ENCODE data around the gene SLC35E3. TPM values are rescaled to one million over a fixed set of nuclear protein-coding genes. Genes with fewer than 3 reads are reported as not detected.
"Not testable (repeated sequence)": the region's sequence is repeated elsewhere in the genome, so short reads cannot be mapped to it uniquely, and the experiment has no call there.

SLC35E3 gene
- polyA plus RNA-seq, 2 of the 4 experiments (the other 2 are of a cell fraction) = 5.1 to 22.1 TPM

DNA sequence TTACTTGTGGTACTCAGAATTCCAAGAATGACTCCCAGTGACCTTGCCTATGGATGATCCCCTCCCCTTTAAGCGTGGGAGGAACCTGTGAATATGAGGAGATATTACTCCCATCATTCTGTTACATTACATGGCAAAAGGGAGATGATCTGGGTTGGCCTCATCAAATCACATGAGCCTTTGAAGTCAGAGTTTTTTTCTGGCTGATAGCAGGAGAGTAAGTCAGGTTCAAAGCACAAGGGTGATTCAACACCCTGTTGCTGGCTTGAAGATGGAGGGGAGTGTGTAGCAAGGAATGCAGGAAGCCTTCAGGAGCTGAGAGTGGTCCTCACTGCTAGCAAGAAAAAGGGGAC lies 52.9 kb downstream of the SLC35E3 start (continued):
- TF ChIP-seq, protein P1, sequence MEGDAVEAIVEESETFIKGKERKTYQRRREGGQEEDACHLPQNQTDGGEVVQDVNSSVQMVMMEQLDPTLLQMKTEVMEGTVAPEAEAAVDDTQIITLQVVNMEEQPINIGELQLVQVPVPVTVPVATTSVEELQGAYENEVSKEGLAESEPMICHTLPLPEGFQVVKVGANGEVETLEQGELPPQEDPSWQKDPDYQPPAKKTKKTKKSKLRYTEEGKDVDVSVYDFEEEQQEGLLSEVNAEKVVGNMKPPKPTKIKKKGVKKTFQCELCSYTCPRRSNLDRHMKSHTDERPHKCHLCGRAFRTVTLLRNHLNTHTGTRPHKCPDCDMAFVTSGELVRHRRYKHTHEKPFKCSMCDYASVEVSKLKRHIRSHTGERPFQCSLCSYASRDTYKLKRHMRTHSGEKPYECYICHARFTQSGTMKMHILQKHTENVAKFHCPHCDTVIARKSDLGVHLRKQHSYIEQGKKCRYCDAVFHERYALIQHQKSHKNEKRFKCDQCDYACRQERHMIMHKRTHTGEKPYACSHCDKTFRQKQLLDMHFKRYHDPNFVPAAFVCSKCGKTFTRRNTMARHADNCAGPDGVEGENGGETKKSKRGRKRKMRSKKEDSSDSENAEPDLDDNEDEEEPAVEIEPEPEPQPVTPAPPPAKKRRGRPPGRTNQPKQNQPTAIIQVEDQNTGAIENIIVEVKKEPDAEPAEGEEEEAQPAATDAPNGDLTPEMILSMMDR (IDR thresholded peaks at IDR 0.05) = no peak
- no peak for TF ChIP-seq FOSB (CRISPR knock-in tag; IDR thresholded peaks at IDR 0.05)

- Histone ChIP-seq H3K27ac (no peak overlapping the region), H3K4me1 (peaks cover 5% of the 10 kb centered on the region; the same call in 1 of the 3 replicates), H3K4me2 (no peak overlapping the region), H3K9me3 (no peaks in the 10 kb centered on the region), H3K4me3 (no peak overlapping the region)
- ATAC-seq (no peak), DNase-seq (ENCODE audit: low read depth in 1 of 2, low spot score in 1 of 2) (no peak), FAIRE-seq (no peak)
- CTCF ChIA-PET = interaction anchor here (0.5 kb wide), 1 partner anchor 13 kb away, joined by 4 read pairs; no protein-coding TSS in a partner anchor
- WGBS (ENCODE audit: missing lambda C conversion rate) = 95% methylated on average over 5 of the region's 5 CpGs
- TF ChIP-seq MAFK (IDR thresholded peaks at IDR 0.05; ENCODE audit: partially characterized antibody) = no peak
- TF ChIP-seq NPAS2 (CRISPR knock-in tag; IDR thresholded peaks at IDR 0.05; ENCODE audit: borderline replicate concordance) = no peak
- no peak for TF ChIP-seq HDAC2 (IDR thresholded peaks at IDR 0.05)
- TF ChIP-seq HMGXB4 (CRISPR knock-in tag; IDR thresholded peaks at IDR 0.05; ENCODE audit: borderline replicate concordance) = no peak
- no peak for TF ChIP-seq GATA3 (IDR thresholded peaks at IDR 0.05; ENCODE audit: borderline replicate concordance)
- TF ChIP-seq CHD4 (IDR thresholded peaks at IDR 0.05; ENCODE audit: borderline replicate concordance) = no peak
- TF ChIP-seq E2F6 (IDR thresholded peaks at IDR 0.05; ENCODE audit: borderline replicate concordance, low read depth) = no peak
- no peak for TF ChIP-seq PBX3 (IDR thresholded peaks at IDR 0.05)
- TF ChIP-seq SREBF2 (IDR thresholded peaks at IDR 0.05) = no peak
- TF ChIP-seq CBX8 (IDR thresholded peaks at IDR 0.05) = no peak
- POLR2A ChIA-PET = interaction anchor here (1.2 kb wide), 1 partner anchor 54 kb away, joined by 3 read pairs; the partner anchor contains the start of gene SLC35E3
Measured at GRCh38 chr12:68800294-68800693, 54.3 kb downstream of the SLC35E3 start.

DNA sequence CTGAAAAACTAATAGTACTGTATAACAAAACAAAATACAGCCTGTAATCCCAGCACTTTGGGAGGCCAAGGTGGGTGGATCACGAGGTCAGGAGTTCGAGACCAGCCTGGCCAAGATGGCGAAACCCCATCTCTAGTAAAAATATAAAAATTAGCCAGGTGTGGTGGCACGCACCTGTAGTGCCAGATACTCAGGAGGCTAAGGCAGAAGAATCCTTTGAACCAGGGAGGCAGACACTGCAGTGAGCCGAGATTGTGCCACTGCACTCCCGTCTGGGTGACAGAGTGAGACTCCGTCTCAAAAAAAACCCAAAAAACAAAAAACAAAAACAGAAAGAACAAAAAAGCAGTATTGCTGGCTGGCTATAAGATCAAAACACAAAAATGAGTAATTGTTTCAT lies 55.1 kb downstream of the SLC35E3 start:
- ATAC-seq = 0 out of 6 replicates have a peak, but pooled peaks of 1 of the 2 experiments have one; percentile 18
- H3K4me3 ChIP-seq; H3K9me3 ChIP-seq; FAIRE-seq; H3K4me1 ChIP-seq; CTCF ChIA-PET; DNase-seq (ENCODE audit: low read depth in 1 of 2, low spot score in 1 of 2): not testable (repeated sequence)
- Histone ChIP-seq H3K4me2 (peak overlapping the region; percentile 70), H3K27ac (peak overlapping the region in 1 of 2 experiments; percentile 71; a peak in 4 of 6 replicates)
- POLR2A ChIA-PET = interaction anchor here (1.2 kb wide), 1 partner anchor 55 kb away, joined by 3 read pairs; the partner anchor contains the start of gene SLC35E3
- WGBS (ENCODE audit: missing lambda C conversion rate) = 93% methylated on average over 7 of the region's 7 CpGs

DNA sequence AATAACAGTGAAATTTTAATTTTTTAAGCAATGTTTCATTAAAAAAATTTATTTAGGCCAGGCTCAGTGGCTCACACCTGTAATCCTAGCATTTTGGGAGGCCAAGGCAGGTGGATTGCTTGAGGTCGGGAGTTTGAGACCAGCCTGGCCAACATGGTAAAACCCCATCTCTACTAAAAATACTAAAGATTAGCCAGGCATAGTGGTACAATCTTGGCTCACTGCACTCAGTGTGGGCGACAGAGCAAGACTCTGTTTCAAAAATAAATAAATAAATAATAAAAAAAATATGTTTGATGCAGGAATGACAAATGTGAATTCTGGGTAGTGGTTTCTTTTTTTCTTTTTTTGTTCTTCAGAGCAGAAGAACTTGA lies 56.4 kb downstream of the SLC35E3 start:
- POLR2A ChIA-PET; H3K4me3 ChIP-seq; DNase-seq (ENCODE audit: low read depth in 1 of 2, low spot score in 1 of 2): not testable (repeated sequence)

DNA sequence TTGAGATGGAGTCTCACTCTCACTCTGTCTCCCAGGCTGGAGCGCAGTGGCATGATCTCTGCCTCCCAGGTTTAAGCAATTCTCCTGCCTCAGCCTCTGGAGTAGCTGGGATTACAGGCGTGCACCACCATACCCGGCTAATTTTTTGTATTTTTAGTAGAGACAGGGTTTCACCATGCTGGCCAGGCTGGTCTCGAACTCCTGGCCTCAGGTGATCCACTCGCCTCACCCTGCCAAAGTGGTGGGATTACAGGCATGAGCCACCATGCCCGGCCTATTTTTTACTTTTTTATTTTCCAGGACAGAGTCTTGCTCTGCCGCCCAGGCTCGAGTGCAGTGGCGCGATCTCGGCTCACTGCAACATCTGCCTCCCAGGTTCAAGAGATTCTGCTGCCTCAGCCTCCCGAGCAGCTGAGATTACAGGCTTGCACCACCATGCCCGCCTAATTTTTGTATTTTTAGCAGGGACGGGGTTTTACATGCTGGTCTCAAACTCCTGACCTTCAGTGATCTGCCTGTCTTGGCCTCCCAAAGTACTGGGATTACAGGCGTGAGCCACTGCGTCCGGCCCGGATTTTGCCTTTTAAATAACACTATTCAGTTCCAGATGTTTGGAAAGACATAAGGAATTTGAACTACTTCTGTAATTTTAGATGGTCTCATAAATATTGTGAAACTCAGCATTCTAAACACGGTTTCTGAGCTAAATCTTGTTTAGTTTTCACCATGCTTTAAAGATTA lies 57.1 kb downstream of the SLC35E3 start:
- H3K27ac ChIP-seq; POLR2A ChIA-PET; FAIRE-seq; H3K4me3 ChIP-seq; DNase-seq (ENCODE audit: low read depth in 1 of 2, low spot score in 1 of 2); ATAC-seq; H3K9me3 ChIP-seq; H3K4me2 ChIP-seq: not testable (repeated sequence)
- H3K4me1 ChIP-seq = peaks cover 11% of the 10 kb centered on the region
- 90% methylated on average over 19 of the region's 19 CpGs for WGBS (ENCODE audit: missing lambda C conversion rate)
- CTCF ChIA-PET = interaction anchor here (0.6 to 1.2 kb wide), 2 partner anchors 28 to 763 kb away, joined by 3 read pairs; no protein-coding TSS in a partner anchor

More for the DNA sequence above, 56.4 kb downstream of the SLC35E3 start:
- 81% methylated on average over 2 of the region's 2 CpGs for WGBS (ENCODE audit: missing lambda C conversion rate)
- FAIRE-seq, H3K9me3 ChIP-seq, ATAC-seq, CTCF ChIA-PET: not testable (repeated sequence)
- Histone ChIP-seq H3K4me1 (peaks cover 11% of the 10 kb centered on the region), H3K4me2 (peak overlapping the region; percentile 70; the same call in 2 of the 3 replicates), H3K27ac (peak overlapping the region in 1 of 2 experiments; percentile 71; a peak in 3 of 6 replicates)

Measured in A549 (cell line).